GM19455 (cell line): ENCODE data around the gene EPHB2.
"Not testable (repeated sequence)": the region's sequence is repeated elsewhere in the genome, so short reads cannot be mapped to it uniquely, and the experiment has no call there.

Source experiments
- ATAC-seq: cut with Tn5 transposase; IDR thresholded peaks from one replicate; pipeline ENCODE4 v1.9.1; 2021; ENCODE audit not compliant: unreplicated experiment

EPHB2 gene

DNA sequence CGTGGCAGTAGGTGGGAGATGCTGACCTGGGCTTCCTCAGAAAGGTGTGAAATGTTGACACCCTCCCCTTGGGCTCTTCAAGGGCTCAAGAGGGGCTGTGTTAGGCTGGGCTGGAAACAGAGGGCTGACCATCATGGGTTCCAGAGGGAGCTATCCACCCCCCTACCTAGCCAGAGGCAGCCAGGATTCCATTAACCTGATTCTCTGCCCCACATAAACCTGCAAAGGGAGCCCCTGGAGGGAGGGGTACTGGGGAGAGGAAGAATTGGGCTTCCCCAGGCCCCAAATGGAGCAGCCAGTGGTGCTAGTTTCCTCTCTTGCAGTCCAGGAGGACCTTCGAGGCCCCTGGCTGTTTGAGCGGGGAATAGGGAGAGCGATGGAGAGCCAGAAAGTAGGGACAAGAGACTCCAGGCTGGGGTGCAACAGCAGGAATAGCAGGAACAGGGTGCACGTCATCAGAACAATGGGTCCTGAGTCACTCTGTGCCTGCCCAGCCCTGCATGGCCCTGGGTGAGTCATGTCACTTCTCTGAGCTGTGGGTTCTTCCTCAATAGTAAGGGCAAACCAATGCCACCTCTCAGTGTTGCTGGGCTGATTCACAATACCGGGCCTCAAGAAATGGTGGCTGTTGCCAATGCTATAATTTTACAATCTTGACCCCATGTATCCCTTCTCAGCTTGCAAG, 121.2 kb downstream of the EPHB2 start:
- no peak for ATAC-seq

DNA sequence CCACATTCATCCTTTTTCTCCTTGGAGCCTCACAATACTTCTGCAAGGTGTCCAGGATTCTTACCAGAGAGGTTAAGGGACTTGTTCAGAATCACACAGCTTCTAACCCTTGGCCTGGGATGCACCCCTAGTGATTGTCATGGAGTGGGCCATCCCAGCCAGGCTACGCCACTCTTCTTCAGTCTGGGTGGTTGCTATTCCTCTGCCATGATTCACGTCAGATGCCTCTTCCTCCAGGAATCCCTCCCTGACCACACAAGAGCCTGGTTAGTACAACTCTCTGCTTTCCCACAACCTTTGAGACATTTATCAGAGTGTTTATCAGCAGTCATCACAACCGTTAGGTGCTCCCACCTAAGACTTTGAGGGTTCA, 121.8 kb downstream of the EPHB2 start:
- ATAC-seq: no peak

DNA sequence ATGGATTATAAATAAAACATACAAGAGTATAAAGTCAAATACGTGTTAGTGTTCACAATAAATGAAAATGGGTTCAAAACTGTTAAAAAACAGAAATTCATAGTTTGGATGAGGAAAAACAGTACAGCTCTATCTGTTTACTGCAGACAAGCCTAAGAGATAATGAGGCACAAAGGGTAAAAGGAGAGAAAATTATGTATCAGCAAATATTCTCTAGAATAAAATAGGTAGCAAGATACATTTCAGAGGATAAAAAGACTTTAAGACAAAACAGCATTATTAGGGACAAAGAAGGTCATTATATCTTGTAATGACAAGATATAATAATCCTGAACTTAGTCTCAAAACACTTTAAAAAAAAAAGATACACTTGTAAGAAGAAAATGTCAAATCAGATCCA, 123.1 kb downstream of the EPHB2 start:
- ATAC-seq: no peak

DNA sequence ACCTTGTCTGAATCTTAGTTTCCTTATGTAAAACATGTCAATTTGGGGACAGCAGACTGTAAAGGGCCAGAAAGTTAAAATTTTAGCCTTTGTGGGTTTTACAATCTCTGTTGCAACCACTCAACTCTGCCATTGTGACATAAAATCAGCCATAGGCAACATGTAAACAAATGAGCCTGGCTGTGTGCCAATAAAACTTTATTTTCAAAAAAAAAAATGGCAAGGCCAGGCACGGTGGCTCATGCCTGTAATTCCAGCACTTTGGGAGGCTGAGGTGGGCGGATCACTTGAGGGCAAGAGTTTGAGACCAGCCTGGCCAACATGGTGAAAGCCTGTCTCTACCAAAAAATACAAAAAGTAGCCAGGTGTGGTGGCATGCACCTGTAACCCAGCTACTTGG, 123.8 kb downstream of the EPHB2 start:
- ATAC-seq: not testable (repeated sequence)

DNA sequence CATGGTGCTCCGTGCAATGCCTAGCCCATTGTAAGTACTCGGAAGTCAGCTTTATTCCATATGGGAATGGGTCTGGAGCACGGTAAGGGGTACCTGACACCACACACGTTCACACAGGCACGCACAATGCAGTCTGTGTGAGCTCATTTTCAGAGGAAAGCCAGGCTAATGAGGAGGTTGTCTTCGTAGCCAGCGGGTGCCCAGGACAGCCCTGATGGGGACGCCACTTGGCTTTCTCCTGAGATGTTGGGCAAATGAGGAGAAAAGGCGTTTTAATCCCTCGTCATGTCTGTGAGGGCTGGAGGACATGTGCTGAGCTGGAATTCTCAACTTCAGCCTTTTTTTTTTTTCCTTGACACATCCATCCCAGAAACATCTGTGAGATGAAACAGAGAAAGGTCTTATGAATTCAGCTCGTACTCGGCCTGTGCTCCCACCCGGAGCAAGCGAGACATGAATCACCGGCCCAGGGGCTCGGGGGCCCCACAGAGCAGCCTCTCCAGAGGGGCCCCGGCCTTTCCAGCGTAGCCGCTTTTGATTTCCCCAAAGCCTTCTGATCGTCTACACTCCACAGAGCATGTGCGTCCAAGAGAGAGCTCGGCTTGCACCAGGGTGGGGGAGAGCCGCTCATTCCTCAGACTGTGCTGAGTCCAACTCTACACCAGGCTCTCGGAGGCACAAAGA, 125.1 kb downstream of the EPHB2 start:
- ATAC-seq: no peak

- ATAC-seq: no peak
Observed at GRCh38 chr1:22836850-22837249, 126.2 kb downstream of the EPHB2 start.

- no peak for ATAC-seq
Observed at GRCh38 chr1:22837332-22837731, 126.7 kb downstream of the EPHB2 start.

DNA sequence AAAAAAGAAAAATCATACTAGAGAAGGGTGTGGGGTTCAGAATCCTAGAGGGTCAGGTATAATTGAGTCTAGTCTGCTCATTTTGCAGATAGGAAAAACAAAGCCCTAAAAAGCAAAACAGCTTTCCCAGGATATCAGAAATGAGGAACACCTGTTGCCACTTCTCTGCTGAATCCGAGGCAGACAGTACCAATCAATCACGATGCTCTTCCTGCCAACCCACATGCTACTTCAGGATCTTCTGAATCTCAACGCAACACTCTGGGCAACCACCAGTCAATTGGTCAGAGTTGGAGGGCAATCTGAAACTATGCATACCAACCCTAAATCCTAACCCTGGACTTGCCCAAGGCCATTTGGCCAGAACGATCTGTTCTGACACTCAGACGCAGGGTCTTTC, 128.3 kb downstream of the EPHB2 start:
- no peak for ATAC-seq

GRCh38 chr1:22839806-22840205, 129.2 kb downstream of the EPHB2 start:
- no peak for ATAC-seq

- ATAC-seq: no peak
Observed at GRCh38 chr1:22841142-22841541, 130.5 kb downstream of the EPHB2 start.

DNA sequence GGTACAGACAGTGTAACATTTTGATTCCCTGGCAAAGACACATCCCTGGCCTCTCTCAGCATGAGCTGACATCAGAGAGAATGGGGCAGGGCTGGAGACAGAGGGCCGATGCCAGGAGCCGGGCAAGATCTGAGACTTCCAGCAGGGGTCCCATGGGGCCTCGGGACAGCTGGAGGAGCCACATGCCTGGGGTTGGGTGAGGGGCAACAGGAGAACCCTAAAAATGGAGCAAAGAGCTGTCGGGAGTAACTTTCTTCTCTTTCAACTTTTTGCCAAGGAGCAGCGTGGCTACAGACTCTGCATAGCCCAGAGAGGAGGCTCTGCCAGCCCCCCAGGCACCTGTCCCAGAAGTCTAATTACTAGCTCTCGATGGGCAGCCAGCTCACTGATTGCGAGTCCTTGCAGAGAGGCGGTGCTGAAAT, 131.2 kb downstream of the EPHB2 start:
- no peak for ATAC-seq

DNA sequence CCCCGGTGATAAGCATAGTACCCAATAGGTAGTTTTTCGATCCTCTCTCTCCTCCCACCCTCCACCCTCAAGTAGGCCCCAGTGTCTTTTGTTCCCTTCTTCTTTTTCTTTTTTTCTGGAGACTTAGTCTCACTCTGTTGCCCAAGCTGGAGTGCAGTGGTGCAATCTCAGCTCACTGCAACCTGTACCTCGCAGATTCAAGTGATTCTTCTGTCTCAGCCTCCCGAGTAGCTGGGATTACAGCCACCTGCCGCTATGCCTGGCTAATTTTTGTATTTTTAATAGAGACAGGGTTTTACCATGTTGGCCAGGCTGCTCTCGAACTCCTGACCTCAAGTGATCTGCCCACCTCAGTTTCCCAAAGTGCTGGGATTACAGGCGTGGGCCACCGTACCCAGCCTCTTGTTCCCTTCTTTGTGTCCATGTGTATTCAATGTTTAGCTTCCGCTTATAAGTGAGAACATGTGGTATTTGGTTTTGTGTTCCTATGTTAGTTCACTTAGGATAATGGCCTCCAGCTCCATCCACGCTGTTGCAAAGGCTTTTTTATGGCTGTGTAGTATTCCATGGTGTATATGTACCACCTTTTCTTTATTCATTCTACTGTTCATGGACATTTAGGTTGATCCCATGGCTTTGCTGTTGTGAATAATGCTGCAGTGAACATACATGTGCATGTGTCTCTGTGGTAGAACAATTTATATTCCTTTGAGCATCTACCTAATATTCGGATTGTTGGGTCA, 133.0 kb downstream of the EPHB2 start:
- ATAC-seq: not testable (repeated sequence)

DNA sequence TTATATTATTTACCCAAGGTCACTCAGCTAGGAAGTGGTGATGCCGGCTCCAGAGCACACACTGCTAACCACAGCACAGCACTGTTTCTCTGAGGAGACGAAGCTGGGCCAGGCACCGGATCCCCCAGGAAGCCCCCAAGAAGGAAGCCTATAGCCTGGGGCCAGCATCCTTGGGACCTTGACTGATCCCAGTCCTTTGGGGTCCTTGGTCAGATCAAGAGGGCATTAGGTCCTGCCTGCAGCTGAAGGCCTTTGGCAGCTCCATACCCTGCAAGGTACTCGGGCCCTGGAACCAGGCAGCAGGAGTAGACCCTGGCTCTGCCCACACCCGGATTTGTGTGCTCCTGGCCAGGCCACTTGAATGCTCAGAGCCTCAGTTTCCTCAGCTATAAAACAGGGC, 134.0 kb downstream of the EPHB2 start:
- no peak for ATAC-seq

- ATAC-seq: no peak
Observed at GRCh38 chr1:22845398-22845935, 134.8 kb downstream of the EPHB2 start.

DNA sequence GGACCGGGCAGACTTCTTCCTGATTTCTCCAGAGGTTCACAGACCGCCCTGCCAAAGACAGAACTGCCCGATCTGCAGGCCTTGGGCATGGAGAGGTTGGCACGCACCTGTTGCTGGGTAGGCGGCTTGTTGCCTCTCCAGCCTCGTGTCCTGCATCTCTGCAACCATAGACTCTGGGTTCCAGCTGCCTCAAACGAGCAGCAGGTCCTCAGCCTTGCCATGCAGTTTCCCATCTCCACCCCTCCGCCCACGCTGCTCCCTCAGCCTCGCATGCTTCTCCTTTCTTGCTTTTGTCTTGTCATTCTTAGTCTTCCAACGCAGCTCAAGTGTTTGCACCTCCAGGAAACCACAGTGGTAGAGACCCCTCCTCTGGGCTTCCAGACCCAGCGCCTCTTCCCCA, 135.8 kb downstream of the EPHB2 start:
- ATAC-seq: no peak

GRCh38 chr1:22847249-22847648, 136.6 kb downstream of the EPHB2 start:
- no peak for ATAC-seq

- ATAC-seq: no peak
Observed at GRCh38 chr1:22847709-22848108, 137.1 kb downstream of the EPHB2 start.

GRCh38 chr1:22848405-22848804, 137.8 kb downstream of the EPHB2 start:
- ATAC-seq: no peak

DNA sequence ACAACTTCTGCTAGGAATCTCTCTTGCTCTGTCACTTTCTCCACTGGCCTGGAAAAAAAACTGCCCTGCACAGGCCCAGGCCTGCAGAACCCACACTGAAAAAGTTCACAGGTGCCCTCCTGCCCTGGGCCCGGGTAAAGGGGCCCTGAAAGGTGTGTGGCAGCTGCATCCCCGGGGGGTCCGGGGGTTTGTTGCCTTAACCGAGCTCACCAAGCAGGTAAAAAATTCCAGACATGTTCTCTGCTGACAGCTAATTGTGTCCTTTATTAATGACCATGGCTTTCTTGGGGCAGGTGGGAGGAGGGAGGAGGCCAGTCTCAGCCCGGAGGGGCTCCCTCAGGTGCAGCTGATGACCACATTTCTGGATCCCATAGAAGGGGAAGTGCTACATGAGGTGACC, 139.1 kb downstream of the EPHB2 start:
- no peak for ATAC-seq

- no peak for ATAC-seq
Observed at GRCh38 chr1:22850281-22850680, 139.6 kb downstream of the EPHB2 start.

DNA sequence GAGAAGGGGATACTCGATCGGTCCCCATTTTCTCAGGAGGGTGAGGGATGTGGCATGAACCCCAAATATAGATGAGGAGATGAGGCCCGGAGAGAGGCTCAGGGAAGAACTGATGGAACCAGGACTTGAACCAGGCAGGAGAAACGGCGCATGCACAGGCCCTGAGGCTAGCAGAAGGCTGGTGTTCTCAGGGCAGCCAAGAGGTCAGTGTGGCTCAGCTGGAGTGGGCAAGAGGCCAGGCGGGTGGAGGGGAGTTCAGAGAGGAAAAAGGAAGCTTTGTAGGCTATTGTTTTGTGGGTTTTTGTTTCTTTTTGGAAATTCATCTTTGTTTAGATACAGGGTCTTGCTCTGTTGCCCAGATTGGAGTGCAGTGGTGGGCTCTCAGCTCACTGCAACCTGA, 140.0 kb downstream of the EPHB2 start:
- no peak for ATAC-seq

- no peak for ATAC-seq
Observed at GRCh38 chr1:22851517-22851916, 140.9 kb downstream of the EPHB2 start.
